PC-9 (cell line): Measurements from ENCODE around the gene KCNC4. TPM values are rescaled to one million over a fixed set of nuclear protein-coding genes. Genes with fewer than 3 reads are reported as not detected.

Source experiments
- BruUV-seq: library from RNA; stranded (reverse); fragments of 400-500 nt; replicated peaks from 2 replicates; lab custom pipeline; 2021; lab: Mats Ljungman, UMichigan
- CTCF ChIA-PET: fragments of 300-600 bp; sonication (Branson Sonifier 250); formaldehyde crosslinking; loops from one replicate; lab custom pipeline; 2022; ENCODE audit warnings: antibody characterized with exemption; lab: Charles Lee
- POLR2A ChIA-PET: fragments of 300-600 bp; sonication (Branson Sonifier 250); formaldehyde crosslinking; loops from one replicate; lab custom pipeline; 2022; ENCODE audit warnings: antibody characterized with exemption; ENCODE audit not compliant: unreplicated experiment; lab: Charles Lee
- DNase-seq, 2 experiments: peaks; one replicate each; pipeline versions ENCODE4 v3.0.0 to v3.0.0-alpha.2; 2015 to 2022; ENCODE audit warnings: mixed read lengths in 1 of 2
- H2AFZ ChIP-seq: fragments of 200-600 bp; sonication (generic); 2 replicates; pipeline ENCODE4 v1.8.1; 2017; ENCODE audit warnings: antibody characterized with exemption
- H3F3A ChIP-seq: fragments of 200-600 bp; sonication (generic); 2 replicates; pipeline ENCODE4 v1.8.1; 2017; ENCODE audit warnings: antibody characterized with exemption, mild to moderate bottlenecking, low read depth; ENCODE audit not compliant: insufficient read depth
- H3K27ac ChIP-seq: fragments of 200-600 bp; sonication (generic); 2 replicates; pipeline ENCODE4 v1.6.1; 2016; ENCODE audit warnings: mixed run types
- H3K27me3 ChIP-seq: fragments of 200-600 bp; sonication (generic); 2 replicates; pipeline ENCODE4 v1.6.1; 2016; ENCODE audit warnings: low read depth, mixed run types; ENCODE audit not compliant: insufficient read depth
- H3K36me3 ChIP-seq: fragments of 200-600 bp; sonication (generic); 2 replicates; pipeline ENCODE4 v1.6.1; 2016; ENCODE audit warnings: low read depth, mixed run types
- H3K4me1 ChIP-seq: fragments of 200-600 bp; sonication (generic); replicated peaks from 2 replicates; pipeline ENCODE4 v1.6.1; 2016; ENCODE audit warnings: mixed run types; ENCODE audit not compliant: insufficient read depth
- H3K4me2 ChIP-seq: fragments of 200-600 bp; sonication (generic); 2 replicates; pipeline ENCODE4 v1.6.1; 2017; ENCODE audit warnings: mixed run types
- H3K4me3 ChIP-seq: fragments of 200-600 bp; sonication (generic); 2 replicates; pipeline ENCODE4 v1.6.1; 2016; ENCODE audit warnings: mixed run types
- H3K79me2 ChIP-seq: fragments of 200-600 bp; sonication (generic); 2 replicates; pipeline ENCODE4 v1.6.1; 2017; ENCODE audit warnings: low read depth, mixed run types
- H3K9me2 ChIP-seq: fragments of 200-600 bp; sonication (generic); 2 replicates; pipeline ENCODE4 v1.8.1; 2017; ENCODE audit warnings: mild to moderate bottlenecking; ENCODE audit not compliant: insufficient read depth
- H3K9me3 ChIP-seq: fragments of 200-600 bp; sonication (generic); 2 replicates; pipeline ENCODE4 v1.8.1; 2016; ENCODE audit warnings: low read depth; ENCODE audit not compliant: insufficient read depth
- H4K20me1 ChIP-seq: fragments of 200-600 bp; sonication (generic); 2 replicates; pipeline ENCODE4 v1.8.1; 2017; ENCODE audit not compliant: insufficient read depth
- CTCF ChIP-seq: fragments of 200-600 bp; sonication (generic); conservative IDR thresholded peaks from 2 replicates; pipeline ENCODE4 v1.6.1; 2017; ENCODE audit warnings: mixed run types, antibody characterized with exemption, mild to moderate bottlenecking, moderate library complexity
- EZH2 ChIP-seq: fragments of 200-600 bp; sonication (generic); IDR thresholded peaks from 2 replicates; pipeline ENCODE4 v1.8.0; 2017; ENCODE audit warnings: antibody characterized with exemption, low read depth
- intact Hi-C: fragments of 100-400 bp; cut with micrococcal nuclease; formaldehyde crosslinking; loops from one replicate; pipeline ENCODE4 v1.10.0; 2022; ENCODE audit not compliant: unreplicated experiment
- total RNA-seq: library from RNA; stranded (reverse); gene quantifications from 2 replicates; pipeline ENCODE4 v1.2.3, GENCODE V29; 2021

The KCNC4 gene
- total RNA-seq, 1 experiment from 2014 or later, result 8.6 TPM

- H3K4me1 ChIP-seq, result peaks cover 37% of the 10 kb centered on the region
- H3K79me2 ChIP-seq, result no peaks in the 10 kb centered on the region
- H2AFZ ChIP-seq, result no peak overlapping the region
- no peak overlapping the region for H3K27ac ChIP-seq
- TF ChIP-seq EZH2, result no peak
- TF ChIP-seq CTCF, result no peak
- CTCF ChIA-PET, result no interaction called here
- peaks cover 33% of the 10 kb centered on the region for H3F3A ChIP-seq
- POLR2A ChIA-PET, result interaction anchor here (0.7 kb wide), 1 partner anchor 272 kb away, joined by 3 read pairs; no protein-coding TSS in a partner anchor
- no peaks in the 10 kb centered on the region for H4K20me1 ChIP-seq
- no peak overlapping the region for H3K4me3 ChIP-seq
- H3K27me3 ChIP-seq, result no peaks in the 10 kb centered on the region
- no peak overlapping the region for H3K4me2 ChIP-seq
- BruUV-seq, result no TSS peak
- H3K9me3 ChIP-seq, result no peaks in the 10 kb centered on the region
- no peaks in the 10 kb centered on the region for H3K9me2 ChIP-seq
- H3K36me3 ChIP-seq, result no peaks in the 10 kb centered on the region
- intact Hi-C loops, result no loop called here
- DNase-seq, result no peak
Observed at GRCh38 chr1:110205591-110206155, 4.4 kb upstream of the KCNC4 start.

- no peaks in the 10 kb centered on the region for H3K9me2 ChIP-seq
- H3K4me1 ChIP-seq, result peaks cover 32% of the 10 kb centered on the region
- ChIA-PET POLR2A (interaction anchor here (0.6 kb wide), 1 partner anchor 255 kb away, joined by 8 read pairs; no protein-coding TSS in a partner anchor), CTCF (interaction anchor here (0.6 to 2.7 kb wide), 7 partner anchors 9 to 289 kb away, joined by 3 to 25 read pairs (median 8); no protein-coding TSS in a partner anchor)
- H3K4me3 ChIP-seq, result no peak overlapping the region
- H2AFZ ChIP-seq, result no peak overlapping the region
- intact Hi-C loops, result no loop called here
- BruUV-seq, result no TSS peak
- no peak for TF ChIP-seq CTCF
- TF ChIP-seq EZH2, result no peak
- H3K36me3 ChIP-seq, result no peaks in the 10 kb centered on the region
- H3K27ac ChIP-seq, result no peak overlapping the region
- no peaks in the 10 kb centered on the region for H3K9me3 ChIP-seq
- no peak for DNase-seq
- no peak overlapping the region for H3K4me2 ChIP-seq
- no peaks in the 10 kb centered on the region for H3K27me3 ChIP-seq
- peaks cover 33% of the 10 kb centered on the region for H3F3A ChIP-seq
- H4K20me1 ChIP-seq, result no peaks in the 10 kb centered on the region
- peaks cover 2% of the 10 kb centered on the region; the same call in 1 of the 2 replicates for H3K79me2 ChIP-seq
Observed at GRCh38 chr1:110206261-110206920, 3.7 kb upstream of the KCNC4 start.

GRCh38 chr1:110207831-110208230 lies 2.3 kb upstream of the KCNC4 start:
- POLR2A ChIA-PET, result no interaction called here
- H3K4me3 ChIP-seq, result no peak overlapping the region
- intact Hi-C loops, result loop anchor here (1.0 kb wide), 3 partner anchors 104 to 288 kb away; no protein-coding TSS in a partner anchor

More at GRCh38 chr1:110207831-110208230, 2.3 kb upstream of the KCNC4 start:
- Histone ChIP-seq H2AFZ (no peak overlapping the region), H3F3A (peaks cover 33% of the 10 kb centered on the region), H3K36me3 (no peaks in the 10 kb centered on the region), H3K4me1 (peaks cover 38% of the 10 kb centered on the region), H3K27ac (no peak overlapping the region), H3K4me2 (no peak overlapping the region), H3K9me3 (no peaks in the 10 kb centered on the region), H3K9me2 (no peaks in the 10 kb centered on the region), H3K79me2 (peaks cover 13% of the 10 kb centered on the region; the same call in 1 of the 2 replicates), H3K27me3 (no peaks in the 10 kb centered on the region), H4K20me1 (peaks cover 8% of the 10 kb centered on the region; the same call in 1 of the 2 replicates)
- TF ChIP-seq EZH2 (no peak), CTCF (peak; percentile 99)
- CTCF ChIA-PET, result interaction anchor here (0.6 to 2.7 kb wide), 16 partner anchors 9 to 302 kb away, joined by 3 to 33 read pairs (median 4); partner anchors contain the start of genes RBM15 and SLC6A17
- peak in 1 of 2 experiments; percentile 60 for DNase-seq
- BruUV-seq, result no TSS peak
